HS-5 (cell line): ENCODE results near the gene HS6ST1.

ENCODE experiments used
- DNase-seq: peaks from one replicate; pipeline ENCODE4 v3.0.0-alpha.2; 2012; ENCODE audit warnings: low read depth

Gene HS6ST1

GRCh38 chr2:128310094-128310716, 8.5 kb downstream of the HS6ST1 start:
- no peak for DNase-seq

- DNase-seq, result no peak
Measured at GRCh38 chr2:128309280-128310093, 9.2 kb downstream of the HS6ST1 start.

DNA sequence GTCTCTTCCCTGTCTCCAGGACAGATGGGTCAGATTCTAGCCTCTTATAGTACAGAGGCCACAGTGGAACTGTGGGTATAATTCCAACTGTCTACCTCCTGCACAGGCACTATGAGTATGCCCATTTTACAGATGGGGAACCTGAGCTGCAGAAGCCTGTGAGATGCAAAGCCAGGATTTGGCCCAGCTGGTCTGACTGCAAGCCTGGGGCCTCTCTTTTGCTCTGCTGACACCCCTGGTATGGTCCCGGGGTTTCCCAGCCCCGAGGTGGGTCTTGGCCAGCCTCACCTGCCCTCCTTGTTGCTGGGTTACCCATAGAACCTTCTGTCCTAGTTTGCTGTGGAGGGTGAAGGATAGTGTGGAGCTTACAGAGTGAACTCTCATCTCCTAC, 9.8 kb downstream of the HS6ST1 start:
- no peak for DNase-seq

- no peak for DNase-seq
Measured at GRCh38 chr2:128308284-128308731, 10.4 kb downstream of the HS6ST1 start.

GRCh38 chr2:128307595-128307994, 11.1 kb downstream of the HS6ST1 start:
- DNase-seq, result no peak

DNA sequence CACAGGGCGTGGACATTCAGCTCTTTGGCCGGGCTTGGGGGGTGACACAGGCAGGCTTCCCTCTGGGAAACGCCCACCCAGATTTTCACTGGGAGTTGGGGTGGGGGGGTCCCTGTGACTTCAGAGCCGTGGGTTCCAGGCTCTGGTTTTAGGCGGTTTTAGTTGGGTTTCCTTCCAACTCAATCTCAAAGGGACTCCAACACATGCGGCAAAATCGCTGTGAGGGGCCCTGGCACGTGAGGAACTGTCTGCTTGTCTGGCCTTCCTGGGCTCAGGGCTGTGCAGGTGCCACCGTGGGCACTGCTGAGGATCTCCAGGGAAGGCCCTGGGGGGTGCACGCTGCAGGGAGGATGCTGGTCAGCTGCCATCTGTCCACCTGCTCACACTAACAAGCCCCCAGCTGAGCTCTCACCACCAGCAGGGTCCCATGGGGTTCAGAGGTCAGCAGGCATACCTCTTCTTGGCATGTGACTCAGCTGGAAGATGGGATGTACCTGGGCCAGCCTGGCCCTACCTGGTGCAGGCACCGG, 11.7 kb downstream of the HS6ST1 start:
- DNase-seq, result no peak

DNA sequence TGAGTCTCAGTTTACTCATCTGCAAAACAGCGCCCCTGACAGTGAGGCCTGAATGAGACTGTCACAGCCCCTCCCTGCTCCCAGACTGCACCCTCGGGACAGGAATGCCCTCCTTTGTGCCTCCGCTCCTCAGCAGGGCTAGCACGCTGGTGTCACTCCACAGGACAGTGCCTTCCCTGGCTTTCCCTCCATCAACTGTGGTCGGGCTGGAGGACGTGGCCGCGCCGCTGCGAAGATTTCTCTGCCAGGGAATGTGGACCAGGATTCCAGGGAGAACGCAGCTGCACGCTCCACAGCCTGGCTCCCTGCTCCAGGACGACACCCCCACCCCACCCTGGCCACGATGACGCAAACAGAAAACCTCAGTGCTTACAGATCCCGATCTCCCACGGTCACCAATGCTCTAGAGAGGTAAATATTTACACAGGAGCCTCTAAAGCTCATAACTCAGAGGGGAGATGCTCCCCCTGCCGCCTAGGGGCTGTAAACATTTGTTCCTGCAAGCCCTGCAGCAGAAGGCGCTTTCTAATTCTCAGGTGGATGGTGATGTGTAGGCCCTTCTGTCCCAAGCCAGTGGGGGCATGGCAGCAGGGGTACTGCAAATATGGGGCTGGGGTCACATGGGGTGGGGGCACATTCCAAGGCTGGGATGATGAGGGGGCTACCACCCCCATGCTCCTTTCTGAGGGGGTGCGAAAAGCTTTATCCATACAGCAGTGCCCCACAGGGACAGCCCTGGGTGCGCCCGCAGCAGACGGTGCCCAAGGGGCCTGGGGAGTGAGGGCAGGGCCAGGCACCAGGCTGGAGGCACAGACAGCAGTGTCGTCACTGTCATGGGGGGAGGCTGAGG, 12.4 kb downstream of the HS6ST1 start:
- no peak for DNase-seq

DNA sequence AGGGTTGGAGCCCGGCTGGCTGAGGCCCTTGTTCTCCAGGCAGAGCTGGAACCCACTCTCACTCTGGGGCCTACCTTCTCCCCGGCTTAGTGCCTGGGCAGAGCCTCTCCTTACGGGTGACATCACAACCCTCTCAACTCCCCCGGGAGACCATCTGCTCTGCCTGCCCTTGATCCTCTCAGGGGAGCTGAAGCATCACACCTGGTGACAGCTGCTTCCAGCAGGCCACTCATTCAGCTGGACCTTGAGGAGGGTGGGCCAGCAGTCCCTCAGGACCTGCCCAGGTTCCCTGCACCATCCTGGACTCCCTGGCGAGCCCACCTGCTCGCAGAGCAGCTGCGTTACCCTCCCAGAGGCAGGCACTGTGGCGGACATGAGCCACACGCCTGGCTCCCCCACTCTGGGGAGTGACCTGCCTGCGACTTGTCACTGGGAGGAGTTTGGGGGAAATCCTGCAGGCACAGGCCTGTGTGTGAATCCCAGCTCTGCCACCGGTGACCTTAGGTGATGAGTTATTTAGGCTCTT, 13.1 kb downstream of the HS6ST1 start:
- DNase-seq, result no peak

DNA sequence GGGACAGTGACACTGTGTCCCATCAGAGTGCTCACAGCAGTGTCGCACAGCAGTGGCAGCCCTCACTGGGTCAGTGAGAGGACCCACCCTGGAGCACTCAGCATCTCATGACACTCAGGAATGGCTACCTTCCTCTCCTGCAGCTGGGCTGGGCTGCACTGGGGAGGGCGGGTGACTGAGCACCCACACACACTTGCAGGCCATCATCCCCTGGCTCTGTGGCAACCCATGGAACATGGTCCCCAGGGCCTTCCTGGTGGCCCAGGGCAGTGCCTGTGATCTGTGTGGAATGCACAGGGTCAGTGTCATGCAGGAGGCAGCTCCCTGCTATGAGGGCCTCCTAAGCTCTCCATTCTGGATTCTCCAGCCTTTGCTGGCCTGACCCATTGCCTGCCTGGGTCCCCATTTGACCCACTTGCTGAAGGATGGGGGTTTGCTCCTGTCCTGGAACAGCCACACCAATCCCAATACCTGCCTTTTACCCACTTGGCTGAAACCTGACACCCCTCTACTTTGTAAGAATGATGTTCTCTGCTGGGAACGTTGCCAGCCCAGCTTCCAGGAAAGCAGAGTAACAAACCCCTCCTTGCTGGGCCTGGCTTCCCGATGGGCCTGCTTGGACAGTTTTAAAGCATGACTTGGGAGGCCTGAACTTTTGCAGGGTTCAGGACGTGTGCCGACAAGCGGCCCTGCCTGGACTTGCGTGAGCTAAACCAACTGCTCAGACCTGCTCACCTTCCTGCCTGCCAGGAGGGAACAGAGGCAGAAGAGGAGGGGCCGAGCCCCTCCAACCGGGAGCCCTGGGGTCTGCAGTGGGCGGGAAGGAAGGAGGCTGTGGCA, 13.7 kb downstream of the HS6ST1 start:
- DNase-seq, result peak; percentile 39

DNA sequence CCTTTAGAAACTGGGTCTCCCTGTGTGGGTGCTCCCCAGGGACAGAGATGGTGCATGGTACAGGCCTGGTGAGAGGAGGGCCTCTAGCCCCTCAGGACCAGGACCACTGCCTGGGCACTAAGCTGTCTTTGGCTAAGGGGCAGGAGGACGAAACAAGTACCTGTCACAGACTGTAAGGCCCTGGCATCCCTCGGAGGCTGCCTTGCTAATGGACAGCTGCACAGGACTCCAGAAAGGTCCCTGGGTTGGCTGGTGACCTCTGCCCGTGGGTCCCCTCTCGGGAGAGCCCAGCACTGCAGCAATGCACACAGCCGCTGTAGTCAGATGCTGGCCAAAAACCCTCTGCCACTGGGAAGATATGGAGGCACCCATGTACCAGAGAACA, 14.3 kb downstream of the HS6ST1 start:
- DNase-seq, result no peak

DNA sequence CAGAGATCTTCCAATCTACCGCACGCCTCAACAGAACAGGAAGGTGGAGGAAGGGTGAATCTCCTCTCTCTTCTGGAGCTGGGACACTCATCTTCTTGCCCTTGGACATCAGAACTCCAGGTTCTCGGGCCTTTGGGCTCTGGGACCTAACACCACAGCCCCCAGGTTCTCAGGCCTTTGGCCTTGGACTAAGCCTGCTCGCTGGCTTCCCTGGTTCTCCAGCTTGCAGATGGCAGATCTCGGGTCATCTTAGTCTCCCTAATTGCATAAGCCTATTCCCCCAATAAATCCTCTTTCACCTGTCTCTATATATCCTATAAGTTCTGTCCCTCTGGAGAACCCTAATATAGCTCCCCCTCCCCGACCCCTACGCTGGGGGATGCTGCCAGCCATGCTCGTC, 14.8 kb downstream of the HS6ST1 start:
- no peak for DNase-seq

DNA sequence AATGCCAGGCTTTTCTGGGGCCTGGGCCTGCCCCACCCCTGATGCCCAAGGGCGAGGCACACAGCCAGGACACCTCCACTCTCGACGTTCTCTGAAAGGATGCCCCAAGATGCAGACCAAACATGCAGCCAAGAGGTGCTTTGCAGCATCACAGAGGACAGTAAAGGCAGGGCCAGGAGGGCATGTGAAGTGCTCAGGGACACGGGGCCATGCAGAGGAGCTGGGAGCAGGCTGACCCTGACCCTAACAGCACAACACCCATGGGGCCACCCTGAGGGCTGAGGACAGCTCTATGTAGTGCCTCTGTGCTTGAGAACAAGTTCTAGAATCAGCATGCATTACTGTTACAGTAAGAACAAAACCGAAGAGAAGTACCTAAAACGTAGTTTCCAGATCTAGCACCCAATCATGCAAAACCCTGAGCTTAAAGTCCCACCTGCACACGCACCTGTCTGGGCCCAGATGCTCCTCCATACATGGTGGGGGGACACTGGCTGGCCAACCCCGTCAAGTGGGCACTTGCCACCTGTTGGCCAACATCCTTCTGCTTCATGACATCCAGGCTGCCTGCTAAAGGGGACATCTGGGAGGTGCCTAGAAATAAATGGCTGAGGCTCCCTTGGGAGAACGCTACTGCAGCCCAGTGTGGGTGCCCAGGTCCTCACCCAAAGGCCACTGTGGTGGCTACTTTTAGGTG, 15.4 kb downstream of the HS6ST1 start:
- no peak for DNase-seq

- DNase-seq, result no peak
Measured at GRCh38 chr2:128302744-128303067, 16.0 kb downstream of the HS6ST1 start.

DNA sequence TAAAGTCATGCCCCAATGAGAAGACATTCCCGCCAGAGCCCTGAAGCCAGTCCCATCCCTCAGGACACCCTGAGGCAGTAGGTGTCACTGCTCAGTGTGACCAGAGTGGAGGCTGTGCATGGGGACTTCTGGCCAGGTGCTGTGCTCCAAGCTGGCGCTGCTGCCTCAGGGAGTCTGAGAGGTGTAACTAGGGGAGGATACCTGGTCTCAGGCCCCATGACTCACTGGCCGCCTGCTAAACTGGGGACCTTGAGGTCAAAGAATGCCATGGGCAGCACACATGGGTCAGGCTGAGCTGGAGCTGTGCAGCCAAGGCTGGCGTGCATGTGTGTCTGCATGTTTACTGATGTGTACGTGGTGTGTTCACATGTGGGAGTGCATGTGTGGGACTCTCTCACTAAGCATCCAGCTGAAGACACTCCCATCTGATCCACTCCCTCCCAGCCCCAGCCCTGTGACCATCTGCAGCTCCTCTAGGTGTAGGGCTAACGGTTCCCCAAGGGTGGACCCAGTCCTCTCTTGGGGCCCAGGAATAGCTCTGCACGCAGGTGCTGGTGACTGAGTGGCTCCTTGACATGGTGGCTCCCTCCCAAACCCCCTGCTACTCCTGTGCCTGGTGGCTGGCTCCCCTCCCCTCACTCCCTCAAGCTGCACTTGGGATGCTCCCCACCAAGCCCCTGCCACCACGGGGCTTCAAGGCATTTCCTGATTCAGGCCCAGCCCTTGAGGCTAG, 16.5 kb downstream of the HS6ST1 start:
- no peak for DNase-seq

GRCh38 chr2:128301501-128301966, 17.1 kb downstream of the HS6ST1 start:
- peak; percentile 38 for DNase-seq

- DNase-seq, result no peak
Measured at GRCh38 chr2:128301021-128301420, 17.6 kb downstream of the HS6ST1 start.

DNA sequence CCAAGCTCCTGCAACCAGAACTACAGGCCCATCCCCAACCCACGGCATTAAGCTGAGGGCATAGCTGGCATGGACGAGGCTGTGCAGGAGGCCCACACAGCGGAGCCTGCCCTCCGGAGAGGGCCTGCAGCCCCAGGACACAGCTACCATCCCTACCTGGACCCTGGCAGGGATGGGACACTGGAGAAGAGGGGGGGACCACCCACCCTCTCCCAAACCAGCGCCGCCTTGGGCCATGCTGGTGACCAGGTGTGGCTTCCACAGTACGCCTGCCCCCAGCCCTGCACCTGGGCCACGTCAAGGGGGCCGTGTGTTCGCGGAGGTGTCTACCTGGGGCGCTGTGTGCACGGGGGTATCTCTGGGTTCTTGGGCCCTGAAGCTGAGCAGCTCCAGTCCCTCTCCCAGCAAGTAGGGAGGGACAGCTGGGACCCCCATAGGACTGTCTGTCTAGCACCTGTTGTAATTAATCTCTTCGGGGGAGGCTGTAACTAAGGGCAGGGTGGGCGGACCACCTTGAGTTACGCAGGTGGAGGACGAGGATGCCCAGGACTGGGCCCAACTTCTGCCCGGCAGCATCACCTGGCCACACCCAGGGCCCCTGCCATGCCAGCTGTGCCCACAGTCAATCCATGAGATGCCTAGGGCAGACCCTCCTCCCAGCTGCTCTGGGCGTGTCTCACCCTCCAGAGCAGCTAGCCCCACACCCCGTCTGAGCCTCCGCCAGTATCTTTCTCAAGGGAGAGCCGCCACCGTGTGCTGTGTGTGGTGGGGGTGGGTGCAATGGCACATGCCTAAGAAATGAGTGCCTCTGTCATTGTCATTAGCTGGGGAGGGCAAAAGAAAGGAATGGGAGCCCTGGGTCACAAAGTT, 18.3 kb downstream of the HS6ST1 start:
- DNase-seq, result no peak

- no peak for DNase-seq
Measured at GRCh38 chr2:128299628-128300027, 19.0 kb downstream of the HS6ST1 start.
